Activated CD4-positive, alpha-beta T cell treated with anti-CD3 and anti-CD28 coated beads, Interleukin-2, amount 10 ng/mL, durations not matched to agents 7 days and 5 days (primary cell): ENCODE measurements around the gene PPP1R7. TPM values are rescaled to one million over a fixed set of nuclear protein-coding genes. Genes with fewer than 3 reads are reported as not detected.

Source experiments
- CTCF ChIA-PET: fragments of 350-600 bp; sonication (Branson Sonifier 250); formaldehyde crosslinking; loops from one replicate; lab custom pipeline; 2021; ENCODE audit warnings: antibody characterized with exemption; lab: Charles Lee
- POLR2A ChIA-PET: fragments of 350-600 bp; sonication (Branson Sonifier 250); formaldehyde crosslinking; loops from one replicate; lab custom pipeline; 2021; ENCODE audit warnings: antibody characterized with exemption; lab: Charles Lee
- DNase-seq: peaks from one replicate; pipeline ENCODE4 v3.0.0-alpha.2; 2020
- H3K27ac Mint-ChIP-seq: one replicate; pipeline ENCODE4 v1.8.0; 2021; ENCODE audit warnings: mild to moderate bottlenecking, moderate library complexity, mixed read lengths
- H3K27me3 Mint-ChIP-seq: one replicate; pipeline ENCODE4 v1.8.0; 2021; ENCODE audit warnings: mixed read lengths
- H3K36me3 Mint-ChIP-seq: one replicate; pipeline ENCODE4 v1.8.0; 2021; ENCODE audit warnings: low read depth, mixed read lengths
- H3K4me1 Mint-ChIP-seq: one replicate; pipeline ENCODE4 v1.8.0; 2021; ENCODE audit warnings: mixed read lengths
- H3K4me3 Mint-ChIP-seq: one replicate; pipeline ENCODE4 v1.8.0; 2021; ENCODE audit warnings: mild to moderate bottlenecking, moderate library complexity, mixed read lengths
- H3K9me3 Mint-ChIP-seq: one replicate; pipeline ENCODE4 v1.8.0; 2021; ENCODE audit warnings: mixed read lengths
- total RNA-seq, 2 experiments: library from RNA; stranded (reverse); gene quantifications; one replicate each; pipeline ENCODE4 v1.2.3, GENCODE V29; 2021

PPP1R7 gene
- total RNA-seq, 2 experiments from 2014 or later = 89.5 to 110 TPM

- DNase-seq = peak; percentile 98
- Mint-ChIP-seq H3K4me3 (peak within 1 kb of the TSS; percentile 89), H3K27me3 (no peaks in the 10 kb centered on the region), H3K9me3 (no peaks in the 10 kb centered on the region), H3K27ac (peak within 1 kb of the TSS; percentile 94), H3K36me3 (peaks cover 7% of the 10 kb centered on the region), H3K4me1 (peaks cover 51% of the 10 kb centered on the region)
- ChIA-PET POLR2A (interaction anchor here (0.5 to 0.8 kb wide), 4 partner anchors 14 to 511 kb away, joined by 3 read pairs; partner anchors contain the start of gene MTERF4), CTCF (interaction anchor here (0.7 to 3.1 kb wide), 8 partner anchors 13 to 695 kb away, joined by 3 to 10 read pairs (median 4); no protein-coding TSS in a partner anchor)
Observed at GRCh38 chr2:241148891-241149674, 1.2 kb upstream of the PPP1R7 start, which contains the start of gene PASK. Gene PASK (minus strand): TSS chr2:241149472. CDS start chr2:241143032, 6,440 bp downstream.

DNA sequence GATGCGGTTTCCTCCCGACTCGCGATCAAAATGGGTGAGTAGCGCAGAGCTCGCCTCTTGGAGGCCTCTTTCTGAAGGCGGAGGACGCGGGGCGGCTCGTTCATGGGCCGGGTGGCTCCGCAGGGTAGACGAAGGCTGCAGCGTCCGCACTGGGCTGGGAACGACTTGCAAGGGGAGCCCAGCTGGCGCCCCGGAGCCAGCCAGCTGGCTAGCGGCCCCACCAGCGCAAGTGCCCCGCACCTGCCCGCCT lies 667 bp upstream of the PPP1R7 start:
- no peaks in the 10 kb centered on the region for H3K9me3 Mint-ChIP-seq
- POLR2A ChIA-PET = interaction anchor here (0.5 to 0.8 kb wide), 4 partner anchors 14 to 510 kb away, joined by 3 read pairs; partner anchors contain the start of gene MTERF4
- CTCF ChIA-PET = interaction anchor here (0.7 to 3.1 kb wide), 9 partner anchors 13 to 695 kb away, joined by 3 to 10 read pairs (median 3); no protein-coding TSS in a partner anchor

DNA sequence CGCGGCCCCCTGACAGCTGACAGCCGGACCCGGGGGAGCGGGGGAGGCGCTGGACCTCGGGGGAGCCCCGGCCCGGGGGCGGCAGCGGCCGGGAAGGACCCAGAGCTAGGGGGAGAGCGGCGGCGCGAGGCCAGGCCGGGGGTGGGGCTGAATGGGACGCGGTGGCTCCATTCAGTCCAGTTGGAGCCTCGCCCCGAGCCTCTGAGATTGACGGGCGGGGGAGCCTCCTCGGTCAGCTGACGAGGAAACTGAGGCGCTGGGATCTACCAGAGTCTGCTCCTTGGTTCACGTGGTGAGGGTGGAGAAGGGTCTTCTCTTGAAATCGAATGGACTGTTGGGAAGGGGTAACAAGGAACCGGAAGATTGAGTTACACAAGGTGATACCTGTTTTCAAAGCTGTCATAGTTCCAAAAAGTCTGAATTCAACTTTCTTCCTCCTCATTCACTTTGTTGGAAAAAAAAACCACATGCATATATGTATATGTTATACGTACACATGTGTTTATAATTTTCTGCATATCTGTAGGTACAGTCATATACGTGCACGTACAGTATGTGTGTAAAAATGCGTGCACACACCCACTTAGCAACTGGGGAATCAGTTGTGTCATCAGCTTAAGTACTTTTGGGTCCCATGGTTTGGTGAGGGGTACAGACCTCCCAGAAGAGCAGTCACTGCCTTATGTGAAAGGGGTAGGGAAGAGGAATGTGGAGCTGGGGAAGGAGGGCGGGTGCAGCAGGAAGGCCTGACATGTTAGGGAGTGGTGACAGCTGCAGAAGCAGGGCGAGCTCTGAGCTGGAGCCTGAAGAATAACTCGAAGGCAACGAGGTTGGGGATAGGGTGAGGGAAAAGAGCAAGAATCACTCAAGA lies 628 bp downstream of the PPP1R7 start:
- H3K4me3 Mint-ChIP-seq = peak overlapping the region; percentile 89
- peak overlapping the region; percentile 94 for H3K27ac Mint-ChIP-seq
- POLR2A ChIA-PET = no interaction called here

More for the DNA sequence above, 667 bp upstream of the PPP1R7 start:
- DNase-seq = no peak
- Mint-ChIP-seq H3K4me3 (peak overlapping the region; percentile 89), H3K27ac (peak overlapping the region; percentile 86), H3K36me3 (peaks cover 7% of the 10 kb centered on the region), H3K27me3 (no peaks in the 10 kb centered on the region), H3K4me1 (peaks cover 51% of the 10 kb centered on the region)

GRCh38 chr2:241151934-241152660 lies 1.8 kb downstream of the PPP1R7 start:
- H3K4me3 Mint-ChIP-seq = peak overlapping the region; percentile 89
- no peaks in the 10 kb centered on the region for H3K27me3 Mint-ChIP-seq
- DNase-seq = no peak
- ChIA-PET POLR2A (no interaction called here), CTCF (interaction anchor here (1.0 to 3.1 kb wide), 3 partner anchors 22 to 74 kb away, joined by 3 to 10 read pairs (median 3); no protein-coding TSS in a partner anchor)
- H3K27ac Mint-ChIP-seq = peak overlapping the region; percentile 21
- H3K36me3 Mint-ChIP-seq = peaks cover 11% of the 10 kb centered on the region
- H3K9me3 Mint-ChIP-seq = no peaks in the 10 kb centered on the region
- H3K4me1 Mint-ChIP-seq = peaks cover 44% of the 10 kb centered on the region

More for the DNA sequence above, 628 bp downstream of the PPP1R7 start:
- no peaks in the 10 kb centered on the region for H3K27me3 Mint-ChIP-seq
- peaks cover 51% of the 10 kb centered on the region for H3K4me1 Mint-ChIP-seq
- H3K36me3 Mint-ChIP-seq = peaks cover 11% of the 10 kb centered on the region
- no peaks in the 10 kb centered on the region for H3K9me3 Mint-ChIP-seq
- DNase-seq = no peak
- CTCF ChIA-PET = interaction anchor here (0.6 to 3.1 kb wide), 3 partner anchors 18 to 298 kb away, joined by 3 to 10 read pairs (median 3); no protein-coding TSS in a partner anchor

- peaks cover 12% of the 10 kb centered on the region for H3K36me3 Mint-ChIP-seq
- ChIA-PET POLR2A (no interaction called here), CTCF (interaction anchor here (1.3 kb wide), 1 partner anchor 40 kb away, joined by 3 read pairs; no protein-coding TSS in a partner anchor)
- H3K9me3 Mint-ChIP-seq = no peaks in the 10 kb centered on the region
- H3K4me3 Mint-ChIP-seq = no peak overlapping the region
- H3K4me1 Mint-ChIP-seq = peaks cover 31% of the 10 kb centered on the region
- no peaks in the 10 kb centered on the region for H3K27me3 Mint-ChIP-seq
- no peak overlapping the region for H3K27ac Mint-ChIP-seq
- DNase-seq = no peak
Observed at GRCh38 chr2:241153616-241154015, 3.3 kb downstream of the PPP1R7 start.

- DNase-seq = no peak
- CTCF ChIA-PET = no interaction called here
- Mint-ChIP-seq H3K9me3 (no peaks in the 10 kb centered on the region), H3K27me3 (no peaks in the 10 kb centered on the region), H3K36me3 (peaks cover 18% of the 10 kb centered on the region), H3K4me1 (peaks cover 30% of the 10 kb centered on the region), H3K27ac (peak overlapping the region; percentile 15), H3K4me3 (no peak overlapping the region)
- POLR2A ChIA-PET = no interaction called here
Observed at GRCh38 chr2:241154915-241155314, 4.6 kb downstream of the PPP1R7 start.

- no peaks in the 10 kb centered on the region for H3K9me3 Mint-ChIP-seq
- H3K27ac Mint-ChIP-seq = no peak overlapping the region
- CTCF ChIA-PET = no interaction called here
Observed at GRCh38 chr2:241155936-241156335, 5.7 kb downstream of the PPP1R7 start.

DNA sequence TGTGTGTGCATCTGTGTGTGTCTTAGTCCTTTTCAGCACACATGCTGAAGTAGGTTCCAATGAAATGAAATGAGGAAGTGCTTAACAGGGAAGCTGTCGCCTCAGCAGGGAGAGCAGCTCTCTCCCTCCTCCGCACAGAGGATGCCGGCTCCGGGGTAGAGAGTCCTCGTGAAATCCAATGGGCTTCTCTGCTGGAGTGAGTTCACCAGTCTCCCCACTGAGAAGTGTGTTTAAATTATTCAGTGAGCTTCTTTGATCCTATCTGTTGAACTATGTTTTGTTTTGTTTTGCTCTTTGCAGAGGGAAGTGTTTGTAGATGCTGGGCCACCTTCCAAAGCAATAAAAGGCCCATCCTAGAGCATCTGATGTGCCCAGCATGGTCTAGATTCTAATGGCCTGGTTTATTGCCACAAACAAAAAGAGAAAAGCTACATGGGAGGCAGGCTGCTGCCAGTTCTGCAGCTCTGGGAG lies 6.7 kb downstream of the PPP1R7 start:
- Mint-ChIP-seq H3K4me3 (no peak overlapping the region), H3K9me3 (no peaks in the 10 kb centered on the region), H3K4me1 (peaks cover 15% of the 10 kb centered on the region), H3K27ac (no peak overlapping the region), H3K36me3 (peaks cover 18% of the 10 kb centered on the region), H3K27me3 (no peaks in the 10 kb centered on the region)
- DNase-seq = no peak
- CTCF ChIA-PET = no interaction called here
- POLR2A ChIA-PET = no interaction called here

More at GRCh38 chr2:241155936-241156335, 5.7 kb downstream of the PPP1R7 start:
- Mint-ChIP-seq H3K36me3 (peaks cover 18% of the 10 kb centered on the region), H3K4me1 (peaks cover 26% of the 10 kb centered on the region), H3K4me3 (no peak overlapping the region), H3K27me3 (no peaks in the 10 kb centered on the region)
- DNase-seq = no peak
- POLR2A ChIA-PET = no interaction called here

DNA sequence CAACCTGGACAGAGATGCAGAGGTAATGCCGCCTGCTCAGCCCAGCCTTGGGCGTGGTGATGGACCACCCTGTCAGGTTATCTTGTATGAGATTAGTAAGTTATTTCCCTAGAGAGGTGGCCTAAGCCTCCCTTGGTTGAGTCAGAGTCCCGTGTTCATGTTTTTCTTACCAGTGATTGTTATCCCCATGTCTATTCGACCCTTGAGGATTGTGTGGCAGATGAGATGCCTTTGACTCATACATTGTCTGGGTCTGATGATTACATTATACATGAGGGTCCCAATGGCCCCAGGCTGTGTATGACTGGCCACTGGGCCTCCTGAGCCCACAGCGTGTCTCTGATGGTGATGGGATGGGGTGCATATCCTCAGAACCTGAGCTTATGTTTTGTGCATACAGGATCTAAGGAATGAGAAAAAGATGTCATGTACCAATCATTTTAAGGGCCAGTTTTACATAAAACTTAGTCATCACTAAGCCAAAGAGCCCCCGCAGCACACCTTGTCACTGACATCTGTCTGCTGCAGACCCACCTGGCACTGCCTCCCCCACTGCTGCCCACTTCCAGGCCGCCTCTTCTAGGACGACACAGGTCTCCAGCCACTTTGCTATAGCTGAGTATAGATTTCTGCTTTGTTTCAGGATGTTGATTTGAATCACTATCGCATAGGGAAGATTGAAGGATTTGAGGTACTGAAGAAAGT lies 7.7 kb downstream of the PPP1R7 start:
- Mint-ChIP-seq H3K4me1 (peaks cover 8% of the 10 kb centered on the region), H3K9me3 (no peaks in the 10 kb centered on the region), H3K36me3 (peaks cover 21% of the 10 kb centered on the region), H3K27ac (no peak overlapping the region), H3K4me3 (no peak overlapping the region), H3K27me3 (no peaks in the 10 kb centered on the region)
- CTCF ChIA-PET = no interaction called here
- no peak for DNase-seq
- POLR2A ChIA-PET = no interaction called here

- Mint-ChIP-seq H3K27me3 (no peaks in the 10 kb centered on the region), H3K36me3 (peaks cover 16% of the 10 kb centered on the region), H3K4me1 (peaks cover 2% of the 10 kb centered on the region), H3K9me3 (no peaks in the 10 kb centered on the region), H3K4me3 (no peak overlapping the region), H3K27ac (no peak overlapping the region)
- no peak for DNase-seq
- ChIA-PET POLR2A (no interaction called here), CTCF (no interaction called here)
Observed at GRCh38 chr2:241158546-241158900, 8.3 kb downstream of the PPP1R7 start.

DNA sequence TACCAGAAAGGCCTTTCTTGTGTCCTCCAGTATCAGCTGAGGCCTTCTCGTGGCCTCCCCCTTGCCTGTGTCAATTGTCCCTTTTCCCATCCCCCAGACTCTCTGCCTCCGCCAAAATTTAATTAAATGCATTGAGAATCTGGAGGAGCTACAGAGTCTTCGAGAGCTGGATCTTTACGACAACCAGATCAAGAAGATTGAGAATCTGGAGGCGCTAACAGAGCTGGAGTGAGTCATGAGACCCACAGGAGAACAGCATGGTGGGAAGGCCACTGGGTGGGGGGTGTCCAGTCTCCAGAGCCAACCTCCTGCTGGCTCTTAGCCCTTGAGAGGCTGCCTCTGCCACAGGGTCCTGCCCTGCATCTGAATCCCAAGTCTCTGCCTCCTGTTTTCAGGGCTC lies 8.8 kb downstream of the PPP1R7 start:
- no peak overlapping the region for H3K27ac Mint-ChIP-seq
- CTCF ChIA-PET = no interaction called here
- no peaks in the 10 kb centered on the region for H3K9me3 Mint-ChIP-seq
- no peak for DNase-seq
- peaks cover 14% of the 10 kb centered on the region for H3K36me3 Mint-ChIP-seq
- no peaks in the 10 kb centered on the region for H3K4me1 Mint-ChIP-seq
- no peaks in the 10 kb centered on the region for H3K27me3 Mint-ChIP-seq
- no peak overlapping the region for H3K4me3 Mint-ChIP-seq
- POLR2A ChIA-PET = no interaction called here

DNA sequence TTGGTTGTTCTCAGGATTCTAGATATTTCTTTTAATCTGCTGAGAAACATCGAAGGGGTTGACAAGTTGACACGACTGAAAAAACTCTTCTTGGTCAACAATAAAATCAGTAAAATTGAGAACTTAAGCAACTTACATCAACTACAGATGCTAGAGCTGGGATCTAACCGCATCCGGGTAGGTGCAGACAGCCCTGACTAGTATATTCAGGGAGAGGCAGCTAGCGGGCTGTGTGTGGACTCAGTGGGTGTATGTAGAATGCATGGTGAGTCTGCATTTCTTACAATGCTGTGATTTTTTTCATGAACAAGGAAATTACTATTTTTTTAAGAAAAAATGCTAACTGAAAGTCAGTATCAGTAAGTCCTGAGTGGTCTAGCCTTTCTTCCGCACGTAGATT lies 10.1 kb downstream of the PPP1R7 start:
- Mint-ChIP-seq H3K27me3 (no peaks in the 10 kb centered on the region), H3K36me3 (peaks cover 10% of the 10 kb centered on the region), H3K27ac (no peak overlapping the region), H3K4me3 (no peak overlapping the region), H3K4me1 (no peaks in the 10 kb centered on the region), H3K9me3 (no peaks in the 10 kb centered on the region)
- POLR2A ChIA-PET = no interaction called here
- no peak for DNase-seq
- CTCF ChIA-PET = no interaction called here
